Progenitor cell of endocrine pancreas (in vitro differentiated cells): ENCODE results near the gene HECW1. TPM values are rescaled to one million over a fixed set of nuclear protein-coding genes. Genes with fewer than 3 reads are reported as not detected.

ENCODE experiments used
- DNase-seq: peaks from one replicate; pipeline ENCODE4 v3.0.0; 2021; ENCODE audit warnings: low spot score; ENCODE audit not compliant: unreplicated experiment
- H3K27ac Mint-ChIP-seq: 2 replicates; pipeline ENCODE4 v1.8.0; 2021; ENCODE audit warnings: mild to moderate bottlenecking, moderate library complexity, mixed read lengths
- H3K27me3 Mint-ChIP-seq: 2 replicates; pipeline ENCODE4 v1.8.0; 2021; ENCODE audit warnings: mixed read lengths
- H3K36me3 Mint-ChIP-seq: 2 replicates; pipeline ENCODE4 v1.8.0; 2022; ENCODE audit warnings: mixed read lengths; ENCODE audit not compliant: insufficient read depth
- H3K4me1 Mint-ChIP-seq: 2 replicates; pipeline ENCODE4 v1.8.0; 2021; ENCODE audit warnings: low read depth, mixed read lengths
- H3K4me3 Mint-ChIP-seq: 2 replicates; pipeline ENCODE4 v1.8.0; 2021; ENCODE audit warnings: low read depth, mild to moderate bottlenecking, moderate library complexity, mixed read lengths
- H3K9me3 Mint-ChIP-seq: 2 replicates; pipeline ENCODE4 v1.8.0; 2021; ENCODE audit warnings: low read depth, mixed read lengths
- CTCF ChIP-seq: fragments of 200-600 bp; sonication (generic); IDR thresholded peaks from one replicate; pipeline ENCODE4 v1.5.0; 2021; ENCODE audit warnings: antibody characterized with exemption, mild to moderate bottlenecking; ENCODE audit not compliant: unreplicated experiment
- total RNA-seq: library from RNA; stranded (reverse); gene quantifications from 2 replicates; pipeline ENCODE4 v1.2.1, GENCODE V29; 2021

HECW1 gene
- total RNA-seq, 1 donor from 2014 or later: 0.50 TPM

GRCh38 chr7:43438897-43439479 lies 326.5 kb downstream of the HECW1 start:
- H3K4me3 Mint-ChIP-seq: peak overlapping the region; percentile 60
- H3K4me1 Mint-ChIP-seq: peaks cover 12% of the 10 kb centered on the region
- H3K9me3 Mint-ChIP-seq: no peaks in the 10 kb centered on the region
- DNase-seq: no peak
- TF ChIP-seq CTCF: no peak
- no peaks in the 10 kb centered on the region for H3K36me3 Mint-ChIP-seq
- no peaks in the 10 kb centered on the region for H3K27me3 Mint-ChIP-seq
- H3K27ac Mint-ChIP-seq: no peak overlapping the region

- no peaks in the 10 kb centered on the region for H3K27me3 Mint-ChIP-seq
- TF ChIP-seq CTCF: peak; percentile 83
- H3K4me3 Mint-ChIP-seq: peak overlapping the region; percentile 60
- peak overlapping the region; percentile 79 for H3K27ac Mint-ChIP-seq
- H3K9me3 Mint-ChIP-seq: no peaks in the 10 kb centered on the region
- peaks cover 12% of the 10 kb centered on the region for H3K4me1 Mint-ChIP-seq
- DNase-seq: peak; percentile 31
- no peaks in the 10 kb centered on the region for H3K36me3 Mint-ChIP-seq
These were observed 327.4 kb downstream of the HECW1 start for GRCh38 chr7:43439631-43440401.

GRCh38 chr7:43441231-43442130 lies 329.0 kb downstream of the HECW1 start:
- no peak for TF ChIP-seq CTCF
- Mint-ChIP-seq H3K36me3 (no peaks in the 10 kb centered on the region), H3K27ac (no peak overlapping the region)

GRCh38 chr7:43443381-43443780 lies 330.9 kb downstream of the HECW1 start:
- DNase-seq: no peak
- H3K4me1 Mint-ChIP-seq: peaks cover 7% of the 10 kb centered on the region
- no peak overlapping the region for H3K27ac Mint-ChIP-seq
- H3K27me3 Mint-ChIP-seq: no peaks in the 10 kb centered on the region
- no peak overlapping the region for H3K4me3 Mint-ChIP-seq
- no peaks in the 10 kb centered on the region for H3K36me3 Mint-ChIP-seq
- TF ChIP-seq CTCF: no peak
- no peaks in the 10 kb centered on the region for H3K9me3 Mint-ChIP-seq

More at GRCh38 chr7:43441231-43442130, 329.0 kb downstream of the HECW1 start:
- H3K9me3 Mint-ChIP-seq: no peaks in the 10 kb centered on the region
- peaks cover 12% of the 10 kb centered on the region for H3K4me1 Mint-ChIP-seq
- H3K4me3 Mint-ChIP-seq: no peak overlapping the region
- H3K27me3 Mint-ChIP-seq: no peaks in the 10 kb centered on the region
- no peak for DNase-seq
